C1 segment of cervical spinal cord (tissue), 14 donors: ENCODE results near the gene RFC4.
A peak's percentile ranks its signal among the peaks of the same experiment; 100 is the strongest.

Source experiments
- DNase-seq, 14 donors: peaks; one replicate each; lab custom pipeline; 2025; lab: John Stamatoyannopoulos, UW

The RFC4 gene

DNA sequence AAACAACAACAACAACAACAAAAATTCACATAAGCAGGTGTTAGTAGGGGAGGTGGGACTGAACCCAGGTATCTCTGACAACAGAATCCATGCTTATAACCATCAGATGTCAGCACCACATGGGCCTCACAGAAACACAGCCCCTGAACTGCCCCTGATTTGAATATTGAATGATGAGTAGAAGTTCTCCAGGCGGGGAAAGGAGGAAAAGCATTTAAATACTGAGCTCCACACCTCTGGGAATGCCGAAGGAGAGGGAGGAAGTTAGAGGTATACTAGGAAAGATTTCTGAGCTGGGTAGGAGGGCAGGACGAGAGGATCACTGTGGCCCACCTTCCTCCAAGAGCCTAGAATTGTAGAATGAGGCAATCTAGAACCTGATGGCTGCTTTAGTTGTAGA is 54.8 kb downstream of the RFC4 start:
- DNase-seq = no peak

DNA sequence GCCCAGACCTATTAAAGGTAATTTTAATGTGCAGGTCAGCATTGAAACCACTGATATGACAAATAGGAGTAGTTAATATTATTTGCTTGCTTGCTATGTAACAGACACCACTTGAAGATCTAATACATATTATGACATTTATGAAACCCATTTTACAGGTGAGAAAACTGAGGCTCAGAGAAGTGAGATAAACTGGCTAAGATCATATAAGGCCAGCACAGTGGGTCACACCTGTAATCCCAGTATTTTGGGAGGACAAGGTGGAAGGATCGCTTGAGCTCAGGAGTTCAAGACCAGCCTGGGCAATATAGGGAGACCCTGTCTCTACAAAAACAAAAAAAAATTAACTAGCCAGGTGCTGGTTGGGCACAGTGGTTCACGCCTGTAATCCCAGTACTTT is 56.0 kb downstream of the RFC4 start:
- DNase-seq = no peak

DNA sequence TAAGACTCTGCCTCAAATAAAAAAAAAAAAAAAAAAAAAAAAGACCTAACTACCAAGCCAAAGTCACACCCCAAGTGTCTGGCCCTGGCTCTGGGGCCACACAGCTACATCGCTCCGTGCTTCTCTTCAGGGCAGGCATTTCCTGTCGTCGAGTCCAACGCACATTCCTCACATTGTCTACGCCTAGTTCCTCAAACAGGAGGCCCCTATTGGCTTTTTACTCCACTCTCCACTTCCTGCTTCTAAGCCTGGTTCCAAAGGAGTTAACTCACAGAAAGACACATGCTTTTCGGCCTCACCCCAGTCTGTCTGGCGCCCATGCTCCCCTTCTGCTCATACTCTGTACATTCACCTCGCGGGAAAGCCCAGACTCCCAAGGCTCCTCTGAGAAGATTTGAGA is 60.3 kb downstream of the RFC4 start:
- peak in 4 of 14 donors; percentile 1 to 14 (median 5) for DNase-seq

DNA sequence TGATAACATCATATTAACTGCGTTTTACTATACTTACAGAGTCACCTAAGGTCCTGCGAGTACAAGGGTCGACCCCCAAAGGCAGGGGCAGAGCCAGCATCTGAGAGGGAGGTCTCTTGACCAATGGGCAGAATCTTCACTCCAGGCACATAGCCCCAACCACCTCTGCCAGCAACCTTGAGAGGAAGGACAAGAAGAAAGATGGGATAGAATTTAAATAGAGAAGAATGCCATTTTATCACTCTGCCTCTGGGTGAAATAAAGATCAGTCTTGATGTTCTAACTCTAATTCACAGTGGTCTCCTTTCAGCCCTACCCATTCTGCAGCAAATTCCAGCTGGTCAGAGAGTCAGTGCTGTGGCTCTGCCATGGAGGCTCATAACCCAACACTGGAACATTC is 62.6 kb downstream of the RFC4 start:
- no peak for DNase-seq

DNA sequence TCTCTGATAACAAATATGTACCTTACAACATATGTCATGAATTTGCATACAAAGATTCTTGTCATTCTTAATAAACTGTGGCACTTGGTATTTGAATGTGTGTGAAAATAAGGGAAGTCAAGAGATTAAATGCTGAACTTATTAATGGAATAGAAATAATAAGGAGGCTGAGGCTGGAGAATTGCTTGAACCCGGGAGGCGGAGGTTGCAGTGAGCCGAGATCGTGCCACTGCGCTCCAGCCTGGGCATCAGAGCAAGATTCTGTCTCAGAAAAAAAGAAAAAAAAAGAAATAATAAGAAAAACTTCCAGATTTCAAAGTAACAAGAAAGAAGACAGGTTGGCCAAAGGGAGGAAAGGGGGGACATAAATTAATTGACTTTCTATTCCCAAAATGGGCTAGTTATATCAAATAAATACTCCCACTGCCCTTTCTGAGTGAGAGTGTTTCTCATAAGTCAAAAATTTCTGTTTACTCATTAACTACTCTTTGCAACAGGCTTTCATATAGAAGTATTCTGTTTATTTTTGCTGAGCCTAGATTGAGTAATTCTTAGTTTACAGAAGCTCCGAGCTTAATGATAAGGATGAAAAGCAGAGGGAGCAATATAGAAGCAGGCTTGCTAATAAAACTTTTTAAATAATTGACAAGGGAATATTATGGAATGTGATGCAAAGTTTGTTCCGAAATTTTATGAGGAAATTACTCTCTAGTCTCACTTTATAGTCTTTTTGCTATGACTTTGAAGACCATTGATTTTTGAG is 63.5 kb downstream of the RFC4 start:
- no peak for DNase-seq
